Activated CD4-positive, alpha-beta T cell treated with anti-CD3 and anti-CD28 coated beads for 4 hours (primary cell): ENCODE data around the gene PLPPR2.
"Not testable (repeated sequence)": the region's sequence is repeated elsewhere in the genome, so short reads cannot be mapped to it uniquely, and the experiment has no call there.

ENCODE experiments used
- DNase-seq, 2 donors: peaks; one replicate each; pipeline ENCODE4 v3.0.0-alpha.2; 2020

The PLPPR2 gene, protein sequence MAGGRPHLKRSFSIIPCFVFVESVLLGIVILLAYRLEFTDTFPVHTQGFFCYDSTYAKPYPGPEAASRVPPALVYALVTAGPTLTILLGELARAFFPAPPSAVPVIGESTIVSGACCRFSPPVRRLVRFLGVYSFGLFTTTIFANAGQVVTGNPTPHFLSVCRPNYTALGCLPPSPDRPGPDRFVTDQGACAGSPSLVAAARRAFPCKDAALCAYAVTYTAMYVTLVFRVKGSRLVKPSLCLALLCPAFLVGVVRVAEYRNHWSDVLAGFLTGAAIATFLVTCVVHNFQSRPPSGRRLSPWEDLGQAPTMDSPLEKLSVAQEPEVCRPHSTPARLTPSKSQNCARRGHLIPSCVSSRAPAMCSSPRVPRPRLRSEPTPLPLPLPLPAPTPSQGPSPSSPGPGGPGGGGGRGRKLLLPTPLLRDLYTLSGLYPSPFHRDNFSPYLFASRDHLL

DNA sequence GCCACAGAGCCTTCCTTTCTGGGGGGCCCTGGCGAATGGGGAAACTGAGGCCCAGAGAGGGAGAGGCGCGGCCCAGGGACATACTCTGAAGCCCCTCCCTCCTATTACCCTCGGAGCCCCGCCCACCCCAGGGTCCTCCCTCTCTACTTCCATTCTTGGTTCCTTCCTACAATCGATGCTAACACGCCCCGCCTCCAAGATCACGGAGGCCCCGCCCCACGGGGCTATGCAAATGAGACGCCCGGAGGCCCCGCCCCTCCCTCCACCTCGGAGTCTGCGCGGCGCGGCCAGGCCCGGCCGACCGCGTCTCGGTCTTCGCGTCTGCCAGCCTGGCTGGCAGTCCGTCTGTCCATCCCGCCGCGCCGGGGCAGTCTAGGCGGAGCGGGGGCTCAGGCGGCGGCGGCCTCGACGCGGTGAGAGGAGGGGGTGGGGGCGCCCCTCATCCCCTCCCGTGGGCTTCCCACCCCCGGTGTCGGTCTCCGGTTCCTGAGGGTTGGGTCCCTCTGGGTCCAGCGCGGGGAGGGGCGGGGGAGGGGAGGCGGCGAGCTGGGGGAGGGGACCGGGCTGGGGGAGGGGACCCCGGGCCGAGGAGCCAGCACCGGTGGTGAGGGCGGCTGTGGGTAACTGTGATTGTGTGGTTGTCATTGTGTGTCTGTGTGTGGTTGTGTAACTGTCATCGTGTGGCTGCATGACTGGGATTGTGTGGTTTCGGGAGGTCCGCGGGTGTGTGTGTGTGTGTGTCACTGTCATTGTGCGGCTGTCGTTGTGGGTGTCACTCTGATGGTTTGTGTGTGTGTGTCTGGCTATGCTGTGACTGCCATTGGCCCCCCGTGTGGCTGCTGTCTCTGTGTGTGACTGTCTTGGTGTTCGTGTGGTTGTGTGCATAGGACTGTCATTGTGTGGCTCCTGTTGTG is at the start of gene PLPPR2:
Gene PLPPR2 (plus strand): TSS at position 273 of the 914 bp plus-strand sequence. CDS start 2,242 bp downstream, outside the sequence.
- DNase-seq = peak; percentile 78 to 81

DNA sequence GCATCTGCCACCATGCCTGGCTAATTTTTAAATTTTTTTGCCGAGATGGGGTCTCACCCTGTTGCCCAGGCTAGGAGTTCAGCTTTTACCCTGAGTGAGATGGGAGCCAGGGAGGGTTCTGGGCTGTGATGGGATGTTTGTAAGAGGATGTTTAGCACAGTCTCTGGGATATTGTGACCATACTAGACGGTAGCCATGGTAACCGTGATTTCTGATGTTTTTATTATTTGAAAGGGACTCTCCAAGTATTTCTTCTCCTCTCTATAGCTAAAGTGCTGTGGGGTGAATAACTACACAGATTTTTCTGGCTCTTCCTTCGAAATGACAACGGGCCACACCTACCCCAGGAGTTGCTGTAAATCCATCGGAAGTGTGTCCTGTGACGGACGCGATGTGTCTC is 48.9 kb upstream of the PLPPR2 start:
- DNase-seq = no peak

DNA sequence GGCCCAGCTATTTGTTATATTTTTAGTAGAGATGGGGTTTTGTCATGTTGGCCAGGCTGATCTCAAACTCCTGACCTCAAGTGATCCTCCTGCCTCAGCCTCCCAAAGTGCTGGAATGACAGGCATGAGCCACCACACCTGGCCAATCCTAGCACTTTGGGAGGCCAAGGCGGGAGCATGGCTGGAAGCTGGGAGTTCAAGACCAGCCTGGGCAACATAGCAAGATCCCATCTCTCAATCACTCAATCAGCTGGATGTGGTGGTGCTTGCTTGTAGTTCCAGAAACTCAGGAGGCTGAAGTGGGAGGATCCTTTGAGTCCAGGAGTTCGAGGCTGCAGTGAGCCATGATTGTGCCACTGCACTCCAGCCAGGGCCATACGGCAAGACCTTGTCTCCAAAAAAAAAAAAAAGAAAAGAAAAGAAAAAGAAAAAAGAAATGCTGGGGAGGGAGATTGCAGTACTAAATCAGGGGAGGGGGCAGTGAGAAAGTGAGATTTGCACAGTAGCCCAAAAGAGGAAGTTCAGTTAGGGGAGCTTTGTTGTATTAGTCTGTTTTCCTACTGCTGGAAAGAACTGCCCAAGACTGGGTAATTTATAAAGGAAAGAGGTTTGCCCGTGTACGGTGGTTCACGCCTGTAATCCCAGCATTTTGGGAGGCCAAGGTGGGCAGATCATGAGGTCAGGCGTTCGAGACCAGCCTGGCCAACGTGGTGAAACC is 34.8 kb upstream of the PLPPR2 start:
- not testable (repeated sequence) for DNase-seq

DNA sequence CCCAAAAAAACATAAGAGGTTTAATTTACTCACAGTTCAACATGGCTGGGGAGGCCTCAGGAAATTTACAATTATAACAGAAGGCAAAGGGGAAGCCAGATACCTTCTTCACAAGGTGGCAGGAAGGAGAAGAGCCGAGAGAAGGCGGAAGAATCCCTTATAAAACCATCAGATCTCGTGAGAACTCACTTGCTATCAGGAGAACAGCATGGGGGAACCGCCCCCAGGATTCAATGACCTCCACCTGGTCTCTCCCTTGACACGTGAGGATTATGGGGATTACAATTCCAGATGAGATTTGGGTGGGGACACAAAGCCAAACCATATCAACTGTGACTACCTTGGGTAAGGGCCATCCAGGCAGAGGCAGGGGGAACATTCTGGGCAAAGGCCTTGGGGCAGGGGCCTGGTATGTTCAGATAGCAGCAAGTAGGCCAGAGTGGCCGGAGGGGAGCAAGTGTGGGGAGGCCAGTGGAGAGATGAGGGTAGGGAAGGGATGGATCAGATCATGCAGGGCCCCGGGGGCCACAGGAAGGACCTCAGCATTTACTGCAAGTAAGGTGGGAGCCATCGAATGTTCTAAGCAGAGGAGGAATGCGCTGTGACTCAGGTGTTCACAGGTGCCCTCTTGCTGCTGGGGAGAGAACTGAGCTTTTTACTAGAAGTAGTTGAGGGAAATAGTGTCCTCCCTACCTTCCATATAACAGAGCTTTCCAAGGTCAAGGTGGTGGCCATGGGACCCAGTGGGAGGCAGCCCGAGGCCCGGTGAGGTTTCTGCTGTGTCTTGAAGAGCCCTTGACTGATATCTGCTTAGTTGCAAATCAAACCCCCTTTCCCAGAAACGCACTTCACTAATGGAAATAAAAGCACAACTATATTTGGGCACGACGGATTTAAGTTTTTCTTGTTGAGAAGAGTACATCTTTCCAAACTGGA is 33.8 kb upstream of the PLPPR2 start:
- no peak for DNase-seq

DNA sequence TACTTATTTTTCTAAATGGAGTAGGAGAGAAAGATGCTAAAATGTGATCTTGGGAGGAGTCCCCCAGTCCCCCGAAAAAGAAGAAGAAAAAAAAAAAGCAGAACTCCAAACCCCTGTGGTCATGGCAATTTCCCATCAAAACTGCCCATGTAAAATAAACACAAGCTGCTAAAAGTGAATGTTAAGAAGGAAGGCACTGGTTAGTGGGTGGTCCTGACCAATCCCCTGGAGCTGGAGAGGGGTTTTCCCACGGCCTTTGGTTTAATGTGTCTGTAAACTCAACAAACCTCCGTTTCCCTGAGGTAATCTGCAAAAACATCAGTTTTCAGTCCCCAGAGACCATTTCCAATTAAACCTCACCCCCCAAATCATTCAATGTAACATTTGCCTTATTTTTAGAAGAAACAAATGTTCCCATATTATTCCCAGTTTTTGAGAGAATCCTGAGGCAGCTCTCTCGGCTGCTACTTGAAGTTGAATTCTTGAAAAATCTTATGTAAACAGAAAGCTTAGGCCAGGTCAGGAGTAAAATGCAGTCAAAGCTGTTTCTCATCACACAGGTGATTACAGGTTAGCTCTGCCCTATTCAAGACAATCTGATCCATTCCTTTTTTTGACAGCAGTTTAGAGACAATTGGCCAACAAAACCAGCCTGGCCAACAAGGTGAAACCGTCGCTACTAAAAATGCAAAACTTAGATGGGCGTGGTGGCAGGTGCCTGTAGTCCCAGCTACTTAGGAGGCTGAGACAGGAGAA is 32.8 kb upstream of the PLPPR2 start:
- no peak for DNase-seq

DNA sequence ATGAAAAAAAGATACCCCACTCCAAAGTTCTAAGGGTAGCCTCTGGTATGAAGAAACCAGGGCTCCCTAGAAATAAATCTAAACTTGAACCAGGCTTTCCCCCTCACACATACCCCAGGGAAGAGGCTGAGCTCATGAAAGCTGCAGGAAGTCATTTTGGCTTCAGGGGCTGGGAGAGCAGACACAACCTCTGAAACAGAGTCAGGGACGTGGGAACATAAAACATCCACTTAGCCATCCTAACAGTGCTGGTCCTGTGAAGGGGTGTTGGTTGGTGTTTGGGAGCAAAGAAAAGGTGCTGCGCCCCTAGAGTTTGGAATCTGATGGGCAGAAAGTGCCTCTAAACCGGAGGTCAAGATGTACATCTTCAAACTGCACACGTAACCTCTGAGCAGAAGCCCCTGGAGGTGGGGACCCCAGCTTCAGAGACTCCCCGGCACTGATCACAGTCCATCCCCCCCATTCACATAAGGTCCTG is 31.6 kb upstream of the PLPPR2 start:
- DNase-seq = no peak

DNA sequence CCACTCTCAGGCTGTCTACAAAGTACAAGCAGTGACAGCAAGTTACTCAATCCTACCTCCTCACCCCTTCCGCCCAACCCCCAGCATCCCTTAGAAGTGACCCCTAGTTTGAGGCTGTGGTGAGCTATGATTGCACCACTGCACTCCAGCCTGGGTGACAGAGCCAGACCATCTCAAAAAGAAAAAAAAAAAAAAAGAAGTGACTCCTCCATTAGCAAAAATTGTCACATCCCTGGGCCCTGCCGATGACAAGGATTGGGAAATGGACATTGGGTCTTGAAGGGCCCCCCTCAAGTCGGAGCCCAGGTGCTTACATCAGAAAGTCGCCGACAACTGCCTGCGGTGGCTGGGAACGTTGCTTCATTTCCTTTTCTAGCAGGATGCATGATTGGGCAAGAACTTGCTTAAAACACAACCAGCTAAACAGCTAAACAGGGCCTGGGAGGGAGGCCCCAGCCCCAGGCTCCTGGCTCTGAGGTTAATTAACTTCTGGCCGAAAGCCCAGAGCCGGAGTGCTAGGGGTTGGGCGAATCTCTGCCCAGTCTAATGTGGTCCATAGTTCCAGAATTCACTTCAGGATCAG is 31.1 kb upstream of the PLPPR2 start:
- no peak for DNase-seq

DNA sequence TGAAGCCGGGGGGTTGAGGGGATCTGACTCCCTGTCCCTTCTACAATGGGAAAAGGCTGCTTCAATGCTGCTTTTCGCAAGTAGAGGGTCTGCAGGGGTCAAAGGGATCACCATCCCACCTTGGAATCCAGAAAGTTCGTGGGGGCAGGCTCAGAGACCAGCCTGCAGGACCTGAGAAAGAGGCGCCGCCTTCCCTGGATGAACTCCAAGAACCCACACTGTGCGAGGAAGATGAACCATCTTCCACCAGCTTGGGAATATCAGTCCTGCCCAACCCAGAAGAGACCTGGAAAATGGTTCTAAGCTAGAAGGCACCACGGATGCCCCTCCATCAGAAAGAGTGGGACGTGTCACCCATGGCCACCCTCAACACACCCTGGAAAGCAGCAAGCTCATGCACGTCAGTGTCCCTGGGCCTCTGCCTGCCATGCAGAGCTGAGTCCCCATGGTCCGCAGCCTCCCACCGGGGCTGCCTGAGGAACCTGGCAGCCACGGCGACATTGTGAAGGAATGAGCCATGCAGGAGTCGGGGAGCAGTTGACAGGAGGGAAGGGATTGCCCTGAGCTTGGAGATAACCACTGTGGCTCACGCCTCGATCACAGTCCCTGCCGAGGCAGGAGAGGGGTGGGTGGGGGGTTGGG is 30.4 kb upstream of the PLPPR2 start:
- no peak for DNase-seq

DNA sequence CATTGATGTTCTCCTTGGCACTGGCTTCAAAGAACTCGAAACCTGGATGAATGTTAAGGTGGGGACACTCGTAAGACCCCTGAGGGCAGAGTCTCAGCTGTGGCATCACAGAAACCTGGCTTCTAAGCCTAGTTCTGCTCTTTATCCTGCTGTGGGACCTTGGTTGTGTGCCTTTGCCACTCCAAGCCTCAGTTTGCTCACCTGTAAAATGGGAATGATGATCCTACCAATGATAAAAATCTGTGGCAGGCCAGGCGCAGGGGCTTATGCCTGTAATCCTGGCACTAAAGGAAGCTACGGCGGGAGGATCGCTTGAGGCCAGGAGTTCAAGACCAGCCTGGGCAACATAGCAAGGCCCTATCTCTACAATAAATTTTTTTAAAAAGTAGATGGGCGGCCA is 29.7 kb upstream of the PLPPR2 start:
- DNase-seq = no peak

DNA sequence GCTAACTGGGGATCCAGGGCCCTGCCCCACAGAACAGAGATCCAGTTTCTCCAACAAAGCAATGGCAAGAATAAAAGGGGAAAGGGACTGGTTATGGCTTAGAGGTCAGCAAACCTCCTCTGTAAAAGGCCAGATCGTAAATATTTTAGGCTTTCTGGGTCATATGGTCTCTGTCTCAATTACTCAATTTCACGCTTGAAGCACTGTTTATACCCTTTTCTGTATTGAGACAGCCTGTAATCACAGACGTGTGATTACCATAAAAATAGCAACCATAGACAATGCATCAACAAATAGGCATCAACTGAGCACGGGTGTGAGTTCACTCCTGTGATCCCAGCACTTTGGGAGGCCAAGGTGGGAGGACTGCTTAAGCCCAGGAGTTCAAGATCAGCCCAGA is 25.1 kb upstream of the PLPPR2 start:
- no peak for DNase-seq

DNA sequence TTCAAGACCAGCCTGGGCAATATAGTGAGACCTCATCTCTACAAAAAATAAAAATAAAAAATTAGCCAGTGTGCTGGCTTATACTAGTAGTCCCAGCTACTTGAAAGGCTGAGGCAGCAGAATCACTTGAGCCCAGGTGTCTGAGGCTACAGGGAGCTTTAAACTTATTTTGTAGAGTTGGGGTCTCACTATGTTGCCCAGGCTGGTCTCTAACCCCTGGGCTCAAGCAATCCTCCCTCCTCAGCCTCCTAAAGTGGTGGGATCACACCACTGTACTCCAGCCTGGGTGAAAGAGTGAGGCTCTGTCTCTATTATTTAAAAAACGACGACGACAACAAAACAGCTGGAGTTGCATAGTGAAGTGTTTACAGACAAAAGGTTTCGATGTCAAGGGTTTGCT is 23.7 kb upstream of the PLPPR2 start:
- no peak for DNase-seq

DNA sequence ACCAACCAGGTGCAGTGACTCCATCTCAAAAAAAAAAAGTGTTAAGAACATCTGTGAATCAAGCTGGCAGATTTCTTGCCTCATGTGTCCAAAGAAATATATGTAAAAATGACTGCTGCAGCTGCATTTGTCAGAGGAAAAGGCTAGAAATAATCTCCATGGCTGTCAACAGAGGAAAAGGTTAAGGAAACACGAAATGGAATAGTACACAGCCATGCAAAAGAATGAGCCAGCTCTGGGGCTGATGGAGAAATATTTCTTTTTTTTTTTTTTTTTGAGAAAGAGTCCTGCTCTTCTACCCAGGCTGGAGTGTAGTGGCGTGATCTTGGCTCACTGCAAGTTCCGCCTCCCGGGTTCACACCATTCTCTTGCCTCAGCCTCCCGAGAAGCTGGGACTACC is 22.4 kb upstream of the PLPPR2 start:
- no peak for DNase-seq

DNA sequence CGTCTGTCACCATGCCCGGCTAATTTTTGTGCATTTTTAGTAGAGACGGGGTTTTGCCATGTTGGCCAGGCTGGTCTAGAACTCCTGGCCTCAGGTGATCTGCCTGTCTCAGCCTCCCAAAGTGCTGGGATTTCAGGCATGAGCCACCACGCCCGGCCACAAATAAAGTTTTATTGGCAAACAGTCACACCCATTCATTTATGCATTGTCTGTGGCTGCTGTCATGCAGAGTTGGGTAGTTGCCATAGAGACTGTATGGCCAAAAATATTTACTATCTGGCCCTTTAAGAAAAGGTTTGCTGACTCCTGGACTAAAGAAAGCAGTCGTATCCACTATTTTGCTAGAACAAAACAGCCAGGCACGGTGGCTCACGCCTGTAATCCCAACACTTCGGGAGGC is 21.4 kb upstream of the PLPPR2 start:
- not testable (repeated sequence) for DNase-seq

DNA sequence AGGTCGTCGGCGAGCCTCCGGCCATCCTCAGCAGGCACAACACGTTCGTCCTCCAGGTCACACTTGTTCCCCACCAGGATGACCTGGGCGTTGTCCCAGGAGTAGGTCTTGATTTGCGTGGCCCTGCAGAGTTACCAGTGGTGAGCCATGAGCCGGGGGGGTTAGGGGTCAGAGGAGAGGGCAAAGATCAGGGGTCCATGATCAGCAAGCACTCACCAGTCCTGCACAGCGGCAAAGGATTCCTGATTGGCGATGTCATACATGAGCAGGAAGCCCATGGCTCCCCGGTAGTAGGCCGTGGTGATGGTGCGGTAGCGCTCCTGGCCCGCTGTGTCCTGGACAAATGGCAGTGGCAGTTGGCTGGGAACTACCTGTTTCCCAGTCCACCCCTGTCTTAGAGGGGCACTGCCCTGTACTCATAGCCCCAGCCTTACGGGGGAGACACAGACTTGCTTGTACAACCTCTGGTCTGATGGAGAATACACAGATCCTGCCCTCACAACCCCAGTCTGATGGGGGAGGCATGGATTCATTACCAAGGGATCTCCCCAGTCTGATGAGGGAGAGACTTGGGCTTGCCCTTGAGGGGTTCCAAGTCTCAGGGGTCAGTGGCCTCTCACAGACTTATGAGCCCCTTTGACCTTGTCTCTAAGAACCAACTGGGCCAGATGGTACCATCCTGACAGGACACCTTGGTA is 19.6 kb upstream of the PLPPR2 start:
- no peak for DNase-seq

DNA sequence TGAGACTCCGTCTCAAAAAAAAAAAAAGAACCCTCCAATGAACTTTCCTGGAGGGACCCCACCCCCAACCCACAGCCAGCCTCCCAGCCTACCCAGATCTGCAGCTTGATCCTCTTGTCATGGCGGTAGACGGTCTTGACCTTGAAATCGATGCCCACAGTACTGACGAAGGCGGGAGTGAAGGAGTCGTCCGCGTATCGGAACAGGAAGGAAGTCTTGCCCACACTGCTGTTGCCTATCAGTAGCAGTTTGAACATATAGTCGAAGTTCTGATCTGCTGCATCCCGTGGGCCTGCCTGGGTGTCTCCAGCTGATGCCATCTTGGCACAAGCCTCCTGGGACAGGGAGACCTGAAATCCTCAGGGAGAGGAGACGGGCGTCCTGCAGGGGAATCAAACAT is 18.2 kb upstream of the PLPPR2 start:
- DNase-seq = no peak

DNA sequence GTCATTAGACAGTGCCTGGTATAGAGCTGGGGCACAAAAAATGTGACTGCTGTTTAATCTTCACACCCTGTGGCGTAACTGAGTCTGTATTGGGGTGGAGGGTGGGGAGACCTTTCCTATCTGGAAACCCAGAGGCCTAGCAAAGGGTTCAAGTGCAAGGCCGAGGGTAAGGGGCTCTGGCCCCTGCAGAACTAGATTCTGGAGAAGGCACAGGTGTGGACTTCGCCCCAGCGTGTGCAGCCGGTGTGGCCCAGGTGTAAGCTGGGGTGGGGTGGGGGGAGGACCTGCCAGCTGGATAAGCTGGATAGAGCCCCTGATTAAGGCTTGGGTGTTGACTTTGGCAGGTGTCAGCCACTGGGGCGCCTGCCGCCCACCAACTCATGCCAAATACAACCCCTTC is 17.1 kb upstream of the PLPPR2 start:
- DNase-seq = no peak

DNA sequence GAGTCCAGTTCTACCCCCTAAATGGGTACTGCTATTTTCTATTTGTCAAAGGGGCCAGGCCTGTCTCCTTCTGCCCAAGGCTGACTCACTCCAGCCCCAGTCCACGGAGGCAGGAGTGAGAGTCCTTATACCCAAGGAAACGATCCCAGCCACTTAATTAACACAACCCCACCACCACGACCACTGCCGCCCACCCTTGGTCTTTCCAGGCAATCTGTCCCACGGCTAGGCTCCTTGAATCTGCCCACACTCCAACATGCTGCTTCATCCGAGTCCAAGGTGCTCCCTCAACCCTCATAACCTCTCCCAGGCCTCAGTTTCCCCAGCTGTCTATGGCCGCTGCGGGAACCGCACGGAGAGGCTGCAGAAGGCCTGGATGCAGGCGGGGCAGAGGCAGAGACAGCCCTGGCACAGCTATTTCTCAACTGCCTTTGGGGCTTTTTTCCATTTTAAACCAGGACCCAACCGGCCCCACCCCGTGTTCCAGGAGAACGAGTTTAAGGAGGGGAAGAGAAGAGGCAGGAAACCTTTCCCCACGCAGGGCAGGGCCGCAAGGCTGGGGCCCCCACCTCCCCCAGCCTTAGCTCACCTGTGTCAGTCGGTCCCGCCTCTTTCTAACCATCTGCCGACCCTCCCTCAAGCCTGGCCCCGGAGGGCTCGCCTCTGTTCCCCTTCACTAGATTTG is 16.5 kb upstream of the PLPPR2 start:
- DNase-seq = no peak

DNA sequence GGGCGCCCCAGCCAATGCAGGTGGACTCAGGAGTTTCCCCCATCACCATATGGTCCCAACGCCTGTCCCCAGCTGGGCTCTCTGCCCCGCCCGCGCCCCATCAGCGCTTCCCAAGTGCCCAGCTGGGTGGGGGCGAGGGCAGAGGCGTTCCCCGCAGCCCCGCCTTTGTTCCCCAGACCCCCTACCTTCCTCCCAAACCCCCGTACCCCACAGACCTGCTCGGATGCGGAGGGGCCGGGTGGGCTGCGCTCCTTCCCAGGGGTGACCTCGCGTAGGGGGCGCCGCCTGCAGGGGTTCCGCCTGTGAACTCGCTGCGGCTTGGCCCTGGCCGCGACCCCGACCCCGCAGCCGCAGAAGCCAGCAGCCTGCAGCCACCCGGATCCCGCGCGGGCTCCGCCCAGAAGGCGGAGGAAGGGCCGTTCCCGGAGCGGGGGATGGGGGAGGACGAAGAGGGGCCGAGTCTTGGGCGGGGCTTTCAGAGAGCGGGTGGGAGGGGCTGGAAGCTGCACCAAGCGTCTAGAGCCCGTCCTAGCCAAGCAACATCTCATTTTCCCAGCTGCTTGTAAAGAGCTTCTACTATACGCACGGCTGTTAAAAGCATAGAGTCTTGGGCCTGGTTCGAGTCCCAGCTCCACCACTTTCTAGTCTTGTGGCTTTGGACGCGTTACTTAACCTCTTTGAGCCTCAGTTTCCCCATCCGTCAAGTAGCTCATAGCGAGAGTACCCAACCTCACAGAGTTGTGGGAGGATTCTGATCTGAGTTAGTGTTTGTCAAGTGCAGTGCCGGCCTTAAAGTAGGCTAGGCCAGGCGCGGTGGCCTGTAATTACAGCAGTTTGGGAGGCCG is 15.8 kb upstream of the PLPPR2 start, which contains the start of gene RAB3D:
Gene RAB3D (minus strand): TSS at position 404 of the 845 bp plus-strand sequence. CDS start 2,258 bp downstream, outside the sequence.
- DNase-seq = peak; percentile 79 to 81
